CD4-positive, alpha-beta T cell treated with Interleukin-6 at 100 ng/mL for 8 hours (primary cell): ENCODE data around the gene DDX4.
"Not testable (repeated sequence)": the region's sequence is repeated elsewhere in the genome, so short reads cannot be mapped to it uniquely, and the experiment has no call there.

Source experiments
- DNase-seq: peaks from one replicate; pipeline ENCODE4 v3.0.0-alpha.2; 2020; ENCODE audit warnings: mixed read lengths, low spot score

Gene DDX4

GRCh38 chr5:55724281-55724680 lies 13.6 kb upstream of the DDX4 start:
- no peak for DNase-seq

GRCh38 chr5:55731848-55732247 lies 6.0 kb upstream of the DDX4 start:
- DNase-seq = no peak

GRCh38 chr5:55732585-55732984 lies 5.3 kb upstream of the DDX4 start:
- no peak for DNase-seq

GRCh38 chr5:55734658-55735057 lies 3.2 kb upstream of the DDX4 start:
- DNase-seq = no peak

GRCh38 chr5:55742778-55743177 lies 4.9 kb downstream of the DDX4 start:
- no peak for DNase-seq

- no peak for DNase-seq
Observed at GRCh38 chr5:55747778-55748318, 10.0 kb downstream of the DDX4 start.

GRCh38 chr5:55749387-55749786 lies 11.5 kb downstream of the DDX4 start:
- DNase-seq = no peak

- DNase-seq = no peak
Observed at GRCh38 chr5:55750063-55750462, 12.2 kb downstream of the DDX4 start.

GRCh38 chr5:55750499-55750898 lies 12.6 kb downstream of the DDX4 start:
- no peak for DNase-seq

- no peak for DNase-seq
Observed at GRCh38 chr5:55758231-55758630, 20.4 kb downstream of the DDX4 start.

- DNase-seq = no peak
Observed at GRCh38 chr5:55758714-55759113, 20.9 kb downstream of the DDX4 start.

- DNase-seq = not testable (repeated sequence)
Observed at GRCh38 chr5:55761721-55762120, 23.9 kb downstream of the DDX4 start.

GRCh38 chr5:55763746-55764420 lies 26.0 kb downstream of the DDX4 start:
- peak; percentile 7 for DNase-seq

- no peak for DNase-seq
Observed at GRCh38 chr5:55768279-55768678, 30.4 kb downstream of the DDX4 start.

- DNase-seq = no peak
Observed at GRCh38 chr5:55771175-55771655, 33.4 kb downstream of the DDX4 start.

GRCh38 chr5:55773057-55773456 lies 35.2 kb downstream of the DDX4 start:
- DNase-seq = no peak

- DNase-seq = no peak
Observed at GRCh38 chr5:55777332-55777731, 39.5 kb downstream of the DDX4 start.

- DNase-seq = no peak
Observed at GRCh38 chr5:55800924-55801323, 63.1 kb downstream of the DDX4 start.

- peak; percentile 7 for DNase-seq
Observed at GRCh38 chr5:55808814-55809213, 71.0 kb downstream of the DDX4 start.

- DNase-seq = not testable (repeated sequence)
Observed at GRCh38 chr5:55815939-55816338, 78.1 kb downstream of the DDX4 start.

GRCh38 chr5:55816342-55816741 lies 78.5 kb downstream of the DDX4 start:
- DNase-seq = no peak

- DNase-seq = no peak
Observed at GRCh38 chr5:55817030-55817429, 79.2 kb downstream of the DDX4 start.

- no peak for DNase-seq
Observed at GRCh38 chr5:55820488-55820887, 82.6 kb downstream of the DDX4 start.
